COR-L47 (cell line): Measurements from ENCODE around the gene ITIH4.

Source experiments
- DNase-seq: peaks from one replicate; lab custom pipeline; 2025; lab: John Stamatoyannopoulos, UW

Gene ITIH4

DNA sequence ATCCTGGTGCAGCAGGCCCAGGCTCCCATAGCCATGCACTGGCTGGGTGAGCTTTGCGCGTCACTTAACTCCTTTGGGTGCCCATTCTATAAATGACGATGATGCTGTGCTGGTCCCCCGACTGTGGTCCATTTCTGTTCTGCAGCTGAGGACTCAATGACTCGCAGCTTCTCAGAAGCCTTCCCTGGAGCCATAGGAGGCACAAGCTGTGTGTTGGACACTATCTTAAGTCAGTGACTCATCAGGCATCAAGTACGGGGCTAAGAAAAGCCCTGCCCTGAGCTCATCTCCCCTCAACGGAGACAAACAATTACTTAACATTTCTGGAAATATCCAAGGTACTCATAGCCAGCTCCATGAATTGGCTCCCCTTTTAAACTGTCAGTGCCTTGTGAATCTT lies 18.1 kb upstream of the ITIH4 start:
- DNase-seq = no peak

DNA sequence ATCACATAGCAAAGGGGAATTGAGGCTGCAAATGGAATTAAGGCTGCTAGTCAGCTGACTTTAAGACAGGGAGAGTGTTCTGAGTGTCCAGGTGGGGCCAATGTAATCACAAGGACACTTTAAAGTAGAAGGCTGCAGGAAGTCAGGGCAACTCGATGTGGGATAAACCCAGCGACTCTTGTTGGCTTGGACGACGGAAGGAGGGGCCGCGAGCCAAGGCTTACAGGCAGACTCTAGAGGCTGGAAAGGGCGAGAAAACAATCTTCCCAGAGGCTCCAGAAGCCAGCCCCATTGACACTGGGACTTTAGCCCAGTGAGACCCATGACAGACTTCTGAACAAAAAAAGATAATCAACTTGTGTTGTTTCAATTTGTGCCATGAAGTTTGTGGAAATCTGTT lies 17.3 kb upstream of the ITIH4 start:
- DNase-seq = no peak

DNA sequence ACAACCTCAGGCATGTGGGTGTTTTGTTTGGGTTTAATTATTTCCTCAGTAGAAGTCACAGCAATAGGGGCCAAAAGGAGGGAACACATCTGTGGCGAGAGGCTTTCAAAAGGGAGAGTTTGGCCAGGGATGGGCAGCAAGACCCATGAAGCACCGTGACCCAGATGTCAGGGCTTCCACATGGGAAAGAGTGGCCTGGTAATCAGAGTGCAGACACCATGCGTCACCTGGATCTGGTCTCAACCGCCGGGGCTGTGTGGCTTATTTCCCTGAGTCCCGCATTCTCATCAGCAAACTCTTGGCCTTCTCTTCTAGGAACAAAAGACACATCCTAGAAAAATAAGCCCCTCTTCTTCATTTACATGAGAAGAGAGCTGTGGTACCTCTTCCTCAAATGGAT lies 16.8 kb upstream of the ITIH4 start:
- no peak for DNase-seq

DNA sequence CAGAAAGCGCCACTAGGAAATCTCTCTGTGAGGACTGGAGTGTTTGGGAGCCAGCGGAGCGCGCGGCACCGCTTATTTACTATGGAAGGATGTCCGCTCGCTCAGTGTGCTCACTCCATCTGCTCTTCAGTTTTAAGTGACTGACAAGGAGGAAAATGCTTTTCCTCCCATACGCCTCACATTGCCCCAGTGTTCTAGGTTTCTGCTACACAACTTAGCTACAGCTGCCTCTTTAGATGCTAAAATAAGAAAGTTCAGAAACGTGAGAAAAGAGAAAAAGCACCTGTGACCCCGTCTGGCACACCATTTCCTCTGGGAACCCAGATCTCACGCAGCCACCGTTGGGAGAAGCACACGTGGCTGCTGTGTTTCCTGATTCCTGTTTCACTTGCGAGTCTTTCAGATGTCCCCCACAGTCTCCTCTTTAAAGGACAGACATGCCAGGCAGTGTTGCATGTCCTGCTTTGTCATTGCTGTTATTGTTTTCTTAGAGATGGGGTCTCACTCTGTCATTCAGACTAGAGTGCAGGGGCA lies 16.0 kb upstream of the ITIH4 start:
- DNase-seq = no peak

DNA sequence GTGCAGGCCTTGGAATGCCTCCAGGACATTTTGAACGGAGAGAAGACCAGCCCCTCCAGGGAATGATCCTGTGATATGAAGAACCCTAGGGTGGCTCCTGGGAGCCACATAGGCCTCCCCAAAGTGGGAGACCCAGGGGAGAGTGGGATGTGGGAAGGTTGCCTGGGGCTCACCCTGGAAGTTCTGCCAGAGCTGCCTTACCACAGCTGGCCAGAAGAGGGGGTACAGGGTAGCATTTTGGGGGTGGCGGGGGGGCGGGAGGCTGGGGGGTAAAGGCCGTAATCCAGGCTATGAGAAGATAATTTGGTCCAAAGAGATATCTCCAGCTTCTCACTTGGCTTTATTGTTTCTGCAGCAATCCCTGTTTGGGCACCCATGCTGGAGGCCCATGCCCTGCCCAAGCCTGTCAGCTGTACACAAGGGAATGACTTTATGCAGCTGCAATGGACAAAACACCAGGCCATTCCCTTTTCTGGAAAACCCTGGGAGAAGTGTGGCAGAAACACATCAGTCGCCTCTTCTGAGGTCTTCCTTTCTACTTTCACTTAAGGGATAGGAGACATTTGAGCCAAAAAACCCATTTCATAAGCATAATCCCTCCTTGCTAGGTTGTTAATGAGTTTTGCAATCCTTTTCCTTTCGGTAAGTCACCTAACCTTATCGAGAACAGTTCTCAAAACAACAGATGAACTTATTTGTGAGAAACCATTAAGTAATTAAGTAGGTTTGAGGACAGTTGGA lies 15.4 kb upstream of the ITIH4 start:
- DNase-seq = no peak

DNA sequence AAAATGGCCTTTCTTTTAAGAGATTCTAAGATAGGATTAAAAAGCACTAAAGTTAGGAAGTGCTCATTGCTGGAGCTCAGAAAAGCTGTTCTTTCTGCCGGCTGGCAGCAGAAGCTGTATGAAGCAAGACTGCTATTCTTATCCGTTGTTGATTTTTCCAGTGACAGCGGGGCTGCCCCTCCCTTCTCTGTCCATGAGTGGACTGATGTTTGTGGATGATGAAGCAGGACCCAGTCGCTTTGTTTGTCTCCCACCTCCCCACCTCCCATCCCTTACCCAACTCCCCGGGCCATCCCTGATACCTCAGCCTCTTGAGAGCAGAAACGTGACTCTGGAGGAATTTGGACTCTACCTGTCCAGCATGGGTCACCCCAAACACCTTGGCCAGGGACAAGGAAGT lies 14.7 kb upstream of the ITIH4 start:
- no peak for DNase-seq

DNA sequence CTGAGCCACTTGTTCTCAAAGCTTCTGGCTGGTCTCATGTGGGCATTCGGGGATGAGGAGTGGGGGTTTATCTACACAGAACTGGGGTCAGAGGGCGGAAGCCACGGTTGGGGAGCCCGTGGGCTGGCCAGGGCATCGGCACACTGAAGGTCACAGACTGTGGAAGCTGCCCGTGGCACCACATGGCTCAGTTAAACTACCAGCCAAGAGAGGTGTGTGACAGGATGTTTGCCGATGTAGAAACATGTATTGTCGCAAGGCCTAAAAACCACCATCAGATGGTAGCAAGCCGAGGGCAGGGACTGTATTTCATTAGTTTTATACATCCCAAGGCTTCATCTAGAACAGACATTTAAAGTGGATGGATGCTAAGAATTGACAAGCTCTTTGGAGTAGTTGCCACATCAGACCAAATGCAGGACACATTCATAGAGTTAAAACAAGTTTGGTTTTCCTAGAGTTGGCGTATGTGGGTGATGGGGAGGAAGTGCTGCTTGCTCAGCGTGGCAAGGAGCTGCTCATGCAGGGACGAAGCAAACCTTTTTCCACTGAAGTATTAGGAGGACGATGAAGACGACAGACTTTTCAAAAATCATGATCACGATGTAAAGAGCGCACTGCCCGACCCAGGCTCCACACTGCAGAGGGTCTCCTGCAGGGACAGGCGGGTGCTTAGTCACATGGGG lies 14.0 kb upstream of the ITIH4 start:
- DNase-seq = no peak

DNA sequence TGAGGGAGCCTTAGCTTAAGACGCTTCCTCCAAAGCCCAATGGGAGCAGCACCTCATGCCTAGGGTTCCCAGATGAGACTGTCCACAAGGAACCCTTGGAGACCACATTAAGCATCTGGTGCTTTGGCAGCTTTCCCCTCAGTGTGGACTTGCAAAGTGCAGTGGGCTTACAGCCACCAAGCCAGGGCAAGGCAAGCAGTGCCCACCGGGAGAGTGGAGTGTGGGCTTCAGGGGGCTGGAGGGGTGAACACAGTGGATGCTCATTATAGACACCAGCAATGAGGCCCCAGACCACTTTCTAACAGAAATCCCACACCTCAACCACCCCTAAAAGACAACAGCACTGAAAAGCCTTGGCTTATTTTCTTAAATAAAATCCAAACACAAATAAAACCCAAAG lies 13.4 kb upstream of the ITIH4 start:
- DNase-seq = no peak

DNA sequence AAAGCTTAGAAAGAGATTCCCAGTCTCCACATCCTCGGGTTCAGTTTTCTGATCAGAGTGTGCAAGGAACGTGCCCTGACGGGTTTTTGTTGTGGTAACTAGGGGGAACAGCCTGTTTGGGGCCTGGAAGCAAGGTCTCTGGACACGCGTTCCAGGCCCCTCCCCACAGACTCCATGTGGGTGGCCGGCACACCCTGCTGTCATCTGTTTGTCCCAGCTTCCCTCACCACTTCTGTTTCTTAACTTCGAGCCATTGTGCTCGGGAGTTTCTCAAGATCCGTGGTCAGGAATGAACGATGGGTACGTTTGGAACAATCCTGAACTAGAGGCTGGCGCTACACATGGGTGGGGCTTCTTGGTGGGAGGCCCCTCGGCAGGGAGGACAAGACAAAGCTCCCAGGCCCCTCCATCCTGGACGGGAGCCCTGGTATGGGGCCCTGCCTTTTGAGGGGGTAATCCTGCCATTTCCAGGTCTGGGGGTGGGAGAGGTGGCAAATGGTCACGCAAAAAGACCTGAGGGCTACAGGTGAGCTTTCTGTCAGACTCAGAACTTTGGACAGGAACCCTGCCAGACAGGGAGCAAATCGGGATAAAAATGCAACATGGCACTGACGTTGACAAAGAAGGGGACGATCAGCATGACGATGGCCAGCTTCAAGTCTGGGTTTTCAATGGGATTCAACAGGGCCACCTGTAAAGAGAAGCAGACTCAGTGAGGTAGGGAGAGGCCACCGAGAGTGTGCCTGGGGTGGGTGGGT lies 12.8 kb upstream of the ITIH4 start:
- no peak for DNase-seq

DNA sequence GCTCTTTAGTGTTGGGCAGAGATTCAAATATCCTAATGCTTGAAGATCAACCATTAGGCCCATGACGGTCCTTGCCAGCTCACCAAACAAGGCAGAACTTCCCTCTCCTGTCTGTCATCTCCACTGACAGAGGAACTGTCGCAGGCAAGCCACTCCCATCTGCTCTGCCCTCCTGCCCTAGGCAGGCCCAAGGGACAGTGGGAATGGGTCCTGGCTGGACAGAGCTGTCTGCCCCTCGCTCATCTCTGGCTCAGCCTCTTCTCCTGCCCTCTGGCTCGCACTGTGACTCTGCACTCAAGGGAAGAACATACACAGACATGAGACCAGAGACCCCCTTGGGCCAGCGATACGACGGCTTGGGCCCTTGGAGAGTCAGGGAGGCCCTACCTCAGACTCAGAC lies 12.0 kb upstream of the ITIH4 start:
- DNase-seq = no peak

DNA sequence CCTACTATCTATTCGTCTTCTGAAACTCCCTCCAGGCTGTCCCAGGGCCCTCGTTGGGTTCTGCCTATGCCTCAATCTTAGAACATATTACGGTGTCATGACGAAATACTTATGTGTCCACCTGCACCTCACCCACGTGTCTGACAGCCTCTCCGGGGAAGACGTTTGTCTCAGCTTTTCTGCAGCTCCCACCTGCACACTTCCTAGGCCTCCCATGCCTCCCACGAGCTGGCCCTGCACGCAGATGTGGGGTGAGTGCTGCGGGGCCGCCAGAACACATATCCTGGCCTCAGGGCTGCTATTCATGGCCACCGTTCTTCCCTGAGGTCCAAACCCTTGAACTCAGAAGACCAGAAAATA lies 11.5 kb upstream of the ITIH4 start:
- DNase-seq = no peak

DNA sequence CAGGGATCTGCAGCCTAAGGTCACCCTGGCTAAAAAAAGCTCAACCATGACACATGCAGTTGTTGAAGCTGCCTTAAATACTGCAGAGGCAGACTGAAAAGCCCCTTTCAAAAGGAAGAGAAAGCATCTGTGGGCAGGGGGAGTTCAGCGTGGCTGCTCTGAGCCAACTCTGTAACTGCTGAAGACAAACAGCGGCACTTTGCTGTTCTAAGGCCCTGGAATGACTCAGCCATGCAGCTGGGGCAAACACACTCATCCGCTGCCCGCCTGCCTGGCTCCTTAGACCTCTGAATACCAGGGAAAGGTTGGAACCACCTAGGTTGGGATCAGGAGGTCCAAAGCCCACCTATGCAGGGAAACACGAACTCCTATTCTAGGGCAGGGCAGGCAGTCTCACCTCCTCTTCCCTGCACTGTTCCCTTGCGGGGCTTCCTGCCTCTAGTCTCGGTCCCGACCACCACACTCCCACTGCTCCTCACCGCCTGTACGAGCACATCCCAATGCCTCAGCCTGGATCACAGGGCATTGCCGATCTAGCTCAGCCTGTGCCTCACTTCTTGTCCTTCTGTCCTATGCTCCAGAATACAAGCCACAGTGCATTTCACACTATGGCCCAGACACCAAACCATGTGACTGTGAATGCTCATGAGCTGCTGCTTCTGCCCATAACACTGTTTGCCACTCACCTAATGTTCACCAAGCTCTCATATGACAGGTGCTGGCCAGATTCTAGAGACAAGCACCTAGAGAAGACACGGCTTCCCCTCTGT lies 10.9 kb upstream of the ITIH4 start:
- DNase-seq = no peak

DNA sequence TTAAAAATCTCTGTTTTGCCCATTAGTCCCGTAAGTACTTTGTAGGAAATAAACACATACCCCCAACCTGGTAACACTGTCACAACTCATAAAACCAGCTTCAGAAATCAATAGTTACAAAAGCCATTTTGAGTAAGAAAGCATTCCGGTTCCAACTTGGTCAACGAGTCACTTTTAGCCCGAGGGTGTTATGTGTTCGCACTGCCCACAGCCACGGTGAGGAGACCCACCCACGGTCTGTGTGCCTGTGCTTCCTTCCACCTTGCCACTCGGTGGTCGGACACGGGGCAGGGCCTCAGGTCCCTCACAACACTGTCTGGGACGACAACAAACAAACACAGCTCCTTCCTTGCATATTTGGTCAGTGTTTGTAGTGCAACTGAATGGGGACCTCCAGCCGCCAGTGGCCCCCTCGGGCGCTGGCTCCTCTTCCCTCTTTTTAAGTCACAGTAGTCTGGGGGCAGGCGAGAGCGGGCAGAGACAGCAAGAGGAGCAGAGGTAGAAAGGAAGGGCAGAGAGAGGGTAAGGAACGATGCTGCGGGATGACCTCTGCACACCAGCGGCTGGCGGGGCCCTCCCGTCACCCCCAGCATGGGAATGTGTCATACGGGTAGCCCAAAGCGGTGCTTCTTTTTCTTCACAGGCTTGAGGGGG lies 9.5 kb upstream of the ITIH4 start:
- DNase-seq = no peak

DNA sequence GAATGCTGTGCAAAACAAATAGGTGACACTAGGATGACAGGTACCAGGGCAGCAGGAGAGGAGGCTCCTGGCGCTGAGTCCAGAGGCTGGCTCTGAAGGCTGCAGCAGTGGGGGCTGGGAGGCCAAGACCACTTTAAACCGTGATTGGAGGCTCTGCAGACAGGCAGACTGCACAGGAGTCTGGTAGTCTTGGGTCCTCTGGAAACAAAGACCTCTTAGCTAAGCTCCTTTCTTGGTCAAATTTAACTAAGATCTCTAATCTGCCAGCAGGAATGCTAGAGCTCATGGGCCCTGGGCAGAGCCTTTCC lies 8.8 kb upstream of the ITIH4 start:
- no peak for DNase-seq

DNA sequence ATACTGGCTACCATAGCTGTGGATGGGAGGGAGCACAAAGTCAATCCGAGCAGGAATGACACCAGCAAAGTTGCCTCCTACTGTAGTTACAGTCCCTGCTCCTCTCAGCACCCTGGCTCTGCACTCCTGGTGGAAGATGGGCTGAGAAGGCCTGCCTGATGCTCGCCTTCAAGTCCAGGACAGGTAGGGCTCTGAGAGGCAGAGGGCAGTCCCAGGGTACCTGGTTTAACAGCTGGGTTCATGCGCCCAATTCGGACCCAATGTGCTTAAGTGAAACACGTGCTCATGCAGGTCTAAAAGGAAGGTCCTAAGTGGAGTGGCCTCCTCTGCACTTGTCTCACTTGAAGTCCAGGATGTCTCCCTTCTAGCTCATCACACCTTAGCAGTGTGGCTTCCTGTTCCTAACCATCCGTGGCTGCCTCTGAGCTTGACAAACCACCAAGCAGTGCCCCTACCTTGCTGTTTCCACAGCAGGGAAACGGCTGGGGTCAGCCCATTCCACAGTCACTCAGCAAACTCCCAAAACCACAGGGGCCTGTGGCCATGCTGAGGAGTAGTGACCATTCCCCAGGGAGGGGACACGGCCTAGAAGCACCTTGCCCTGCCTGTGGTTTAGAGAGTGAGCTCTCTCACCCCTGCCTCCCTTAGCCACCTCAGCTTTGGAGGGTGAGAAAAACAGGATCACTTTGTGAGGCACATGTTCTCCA lies 8.2 kb upstream of the ITIH4 start:
- DNase-seq = no peak

DNA sequence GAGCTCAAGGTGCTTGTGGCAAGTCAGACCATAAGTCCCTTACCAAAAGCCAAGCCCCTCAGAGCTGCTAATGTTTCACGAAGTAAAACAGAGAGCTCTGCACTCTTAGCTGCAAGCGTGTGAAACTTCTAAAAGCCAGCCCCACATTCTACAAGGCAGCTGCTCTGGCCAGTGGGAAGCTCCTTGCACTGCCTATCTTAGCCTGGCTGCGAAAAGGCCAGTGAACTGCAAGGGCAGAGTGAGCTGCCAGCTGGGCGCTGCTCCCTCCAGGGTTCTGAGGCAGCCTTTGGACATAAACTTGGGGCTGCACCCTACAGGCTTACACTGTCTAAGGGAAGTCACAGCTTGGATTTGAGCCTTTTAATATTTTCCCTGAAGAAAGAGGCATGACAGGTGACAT lies 6.5 kb upstream of the ITIH4 start:
- no peak for DNase-seq

DNA sequence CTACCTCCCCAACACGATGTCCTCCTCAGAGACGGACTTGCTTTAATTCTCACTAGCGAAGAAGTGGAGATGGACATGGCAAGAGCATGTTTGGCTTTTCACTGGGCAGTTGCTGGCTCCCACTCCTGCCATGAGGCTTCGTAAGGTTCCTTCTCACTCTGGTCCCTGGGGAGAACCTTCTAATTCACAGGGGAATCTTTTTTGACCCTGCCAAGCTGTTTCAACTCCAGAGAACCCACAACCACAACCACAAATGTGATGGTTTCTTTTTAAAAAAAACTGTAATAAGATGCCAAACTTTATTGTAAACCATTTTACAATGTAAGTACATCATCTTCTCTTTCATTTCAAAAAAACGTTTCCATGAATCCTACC lies 6.0 kb upstream of the ITIH4 start:
- DNase-seq = no peak

DNA sequence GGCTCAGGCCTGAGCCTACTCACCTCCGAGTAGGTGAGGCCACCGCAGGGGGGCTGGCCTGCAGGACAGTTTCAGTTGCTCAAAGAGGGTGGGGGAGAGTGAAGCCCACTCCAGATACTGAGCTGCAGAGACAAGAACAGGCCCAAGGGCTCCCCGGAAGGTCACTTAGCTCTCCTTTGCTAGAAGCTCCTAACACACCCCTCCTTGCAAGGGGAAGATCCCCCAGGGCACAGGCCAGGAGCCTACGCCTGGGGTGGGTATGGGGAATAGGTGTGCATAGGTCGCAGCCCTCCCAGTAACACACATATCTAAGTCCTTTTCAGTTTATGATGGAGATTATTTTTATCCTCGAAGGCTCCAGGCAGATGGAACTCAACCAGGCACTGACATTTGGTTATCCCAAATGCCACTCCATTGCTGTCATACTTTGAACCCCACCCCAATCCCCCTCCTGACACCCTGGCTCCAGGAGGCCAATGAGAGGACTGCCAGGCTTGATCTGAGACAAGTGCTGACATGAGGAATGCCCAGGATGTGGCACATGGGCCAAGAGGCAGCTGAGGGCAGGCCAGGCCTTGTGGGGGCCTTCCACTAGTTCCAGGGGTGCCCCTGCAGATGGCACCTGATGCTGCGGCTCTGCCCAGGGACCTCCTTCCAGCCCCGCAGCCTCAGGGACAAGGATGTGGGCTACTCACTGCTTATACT lies 5.4 kb upstream of the ITIH4 start:
- no peak for DNase-seq

DNA sequence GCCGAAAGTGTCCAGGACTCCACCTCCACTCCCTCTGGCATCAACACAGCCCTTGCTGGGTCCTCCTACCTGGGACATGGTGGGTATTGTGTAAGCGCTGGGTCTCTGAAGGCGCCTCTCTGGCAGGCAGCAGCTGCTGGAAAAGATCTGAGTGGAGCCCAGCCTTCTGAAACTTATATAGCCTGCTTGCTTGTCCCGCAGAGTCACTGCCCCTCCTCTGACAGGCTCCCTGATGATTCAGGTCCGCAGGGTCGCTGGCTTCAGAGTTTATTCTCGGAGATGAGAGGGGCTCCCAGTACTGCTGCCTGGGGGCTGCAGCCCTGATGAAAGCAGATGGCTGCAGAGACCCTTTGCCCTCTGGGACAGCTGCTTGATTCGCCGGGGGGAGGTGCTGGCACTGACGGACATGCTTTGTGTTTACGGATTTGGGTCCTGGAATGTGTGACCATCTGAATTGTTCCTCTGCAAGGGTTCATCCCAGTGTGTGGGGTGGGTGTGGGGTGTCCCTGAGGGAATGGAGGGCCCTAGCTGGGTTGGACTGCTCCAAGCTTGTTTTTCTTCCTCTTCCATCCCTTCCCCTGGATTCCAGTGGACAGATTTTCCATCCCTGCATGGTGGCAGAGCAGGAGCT lies 4.5 kb upstream of the ITIH4 start, which contains the start of gene MUSTN1:
Gene MUSTN1 (minus strand): TSS at position 149 of the 631 bp plus-strand sequence. CDS start 71 bp downstream, at position 78.
- no peak for DNase-seq

DNA sequence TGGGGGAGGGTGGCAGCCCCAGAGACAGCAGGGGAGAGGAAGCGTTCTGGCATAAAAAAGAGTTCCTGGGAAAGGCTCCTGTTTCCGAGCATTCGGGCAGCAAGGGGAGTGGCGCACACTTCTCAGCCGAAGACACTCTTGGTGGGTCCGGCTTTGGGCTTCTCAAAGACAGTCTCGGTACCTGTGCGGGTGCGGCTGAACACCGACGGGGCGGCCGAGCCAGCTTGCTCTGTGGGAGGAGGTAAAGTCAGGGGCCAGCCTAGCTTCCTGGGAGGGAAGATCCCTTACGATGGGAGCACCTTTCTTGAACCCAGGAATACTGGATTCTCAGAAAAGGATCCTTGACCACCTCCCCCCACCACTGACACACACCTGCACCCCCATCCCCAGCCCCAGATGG lies 2.7 kb upstream of the ITIH4 start:
- DNase-seq = no peak
